AML-193 (cell line): ENCODE results near the gene ITGAD.

ENCODE experiments used
- DNase-seq, 2 experiments: peaks; one replicate each; lab custom pipeline; 2025; lab: John Stamatoyannopoulos, UW

Gene ITGAD

DNA sequence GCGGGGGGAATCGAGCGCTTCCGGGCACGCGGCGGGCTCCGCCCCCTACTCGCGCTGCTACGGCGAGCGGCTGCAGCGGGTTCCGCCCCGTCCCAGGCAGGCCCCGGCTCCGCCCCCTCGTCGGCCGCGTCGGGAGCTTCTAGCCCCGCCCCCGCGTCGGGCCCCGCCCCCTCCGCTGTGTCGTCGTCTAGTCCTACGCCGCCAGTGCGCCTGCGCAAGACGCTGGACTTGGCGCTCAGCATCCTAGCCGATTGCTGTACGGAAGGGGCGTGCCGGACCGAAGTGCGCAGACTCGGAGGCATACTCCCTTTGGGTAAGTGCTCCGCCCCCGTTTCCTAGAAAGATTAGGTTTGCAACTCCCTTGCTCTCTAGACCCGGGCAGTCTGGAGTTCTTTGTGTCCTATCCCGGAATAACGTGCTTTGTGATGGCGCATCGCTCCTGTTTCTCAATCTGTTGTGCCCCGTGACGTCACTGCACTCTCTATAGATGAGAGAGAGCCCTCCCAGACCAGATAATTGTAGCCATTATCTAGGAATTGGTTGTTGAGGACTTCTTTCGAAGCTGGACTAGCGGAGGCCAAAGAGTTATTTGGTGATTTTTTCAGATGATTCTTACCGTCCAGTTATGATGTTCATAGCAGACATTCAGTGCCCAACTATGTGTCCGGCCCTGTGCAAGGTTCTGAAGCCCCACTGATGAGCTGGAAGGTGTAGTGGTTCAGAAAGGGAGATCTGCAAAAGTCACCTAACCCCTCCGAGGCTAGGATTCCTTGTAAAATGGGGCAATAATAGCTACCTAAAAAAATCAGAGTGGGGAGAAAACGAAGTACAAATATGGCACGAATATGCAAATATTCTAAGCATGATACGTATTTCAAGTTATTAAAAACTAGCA is 66.8 kb downstream of the ITGAD start:
- peak; percentile 98 to 99 for DNase-seq

DNA sequence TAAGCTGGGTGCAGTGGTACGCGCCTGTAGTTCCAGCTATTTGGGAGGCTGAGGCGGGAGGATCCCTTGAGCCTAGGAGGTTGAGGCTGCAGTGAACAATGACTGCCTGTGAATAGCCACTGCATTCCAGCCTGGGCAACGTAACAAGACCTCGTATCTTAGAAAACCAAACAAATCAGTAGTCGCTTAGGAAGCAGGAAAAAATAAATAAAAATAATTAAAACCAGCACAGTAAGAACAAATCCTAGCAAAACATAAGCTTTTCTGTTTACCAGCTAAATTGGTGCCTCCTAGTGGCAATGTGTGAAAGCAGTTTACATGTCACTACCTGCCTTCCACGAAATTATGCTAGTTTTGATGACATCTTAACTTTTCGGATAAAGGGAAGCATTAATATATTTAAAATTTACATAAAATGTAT is 67.5 kb downstream of the ITGAD start:
- peak; percentile 55 to 60 for DNase-seq

DNA sequence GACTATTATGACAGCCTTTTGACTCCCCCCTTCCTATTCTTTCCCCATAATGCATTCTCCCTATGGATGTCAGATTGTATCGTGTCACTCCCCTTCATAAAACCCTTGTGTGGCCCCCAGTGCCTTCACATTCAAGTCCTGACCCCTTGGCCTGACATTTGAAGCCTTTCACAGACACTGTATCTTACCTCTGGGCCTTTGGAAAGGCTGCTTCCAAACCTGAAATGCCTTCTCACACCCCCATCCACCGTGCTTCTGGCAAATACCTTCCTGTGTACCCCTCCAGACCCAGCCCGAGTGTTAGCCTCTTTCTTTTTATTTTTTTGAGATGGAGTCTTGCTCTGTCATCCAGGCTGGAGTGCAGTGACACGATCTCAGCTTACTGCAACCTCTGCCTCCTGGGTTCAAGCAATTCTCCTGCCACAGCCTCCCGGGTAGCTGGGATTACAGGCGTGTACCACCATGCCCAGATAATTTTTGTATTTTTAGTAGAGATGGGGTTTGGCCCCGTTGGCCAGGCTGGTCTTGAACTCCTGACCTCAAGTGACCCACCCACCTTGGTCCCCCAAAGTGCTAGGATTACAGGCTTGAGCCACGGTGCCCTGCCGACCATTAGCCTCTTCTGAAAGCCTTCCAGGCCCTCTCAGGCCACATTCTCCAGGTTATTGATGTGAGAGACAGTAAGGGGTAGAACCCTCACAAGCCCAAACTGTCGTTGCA is 68.2 kb downstream of the ITGAD start:
- no peak for DNase-seq

DNA sequence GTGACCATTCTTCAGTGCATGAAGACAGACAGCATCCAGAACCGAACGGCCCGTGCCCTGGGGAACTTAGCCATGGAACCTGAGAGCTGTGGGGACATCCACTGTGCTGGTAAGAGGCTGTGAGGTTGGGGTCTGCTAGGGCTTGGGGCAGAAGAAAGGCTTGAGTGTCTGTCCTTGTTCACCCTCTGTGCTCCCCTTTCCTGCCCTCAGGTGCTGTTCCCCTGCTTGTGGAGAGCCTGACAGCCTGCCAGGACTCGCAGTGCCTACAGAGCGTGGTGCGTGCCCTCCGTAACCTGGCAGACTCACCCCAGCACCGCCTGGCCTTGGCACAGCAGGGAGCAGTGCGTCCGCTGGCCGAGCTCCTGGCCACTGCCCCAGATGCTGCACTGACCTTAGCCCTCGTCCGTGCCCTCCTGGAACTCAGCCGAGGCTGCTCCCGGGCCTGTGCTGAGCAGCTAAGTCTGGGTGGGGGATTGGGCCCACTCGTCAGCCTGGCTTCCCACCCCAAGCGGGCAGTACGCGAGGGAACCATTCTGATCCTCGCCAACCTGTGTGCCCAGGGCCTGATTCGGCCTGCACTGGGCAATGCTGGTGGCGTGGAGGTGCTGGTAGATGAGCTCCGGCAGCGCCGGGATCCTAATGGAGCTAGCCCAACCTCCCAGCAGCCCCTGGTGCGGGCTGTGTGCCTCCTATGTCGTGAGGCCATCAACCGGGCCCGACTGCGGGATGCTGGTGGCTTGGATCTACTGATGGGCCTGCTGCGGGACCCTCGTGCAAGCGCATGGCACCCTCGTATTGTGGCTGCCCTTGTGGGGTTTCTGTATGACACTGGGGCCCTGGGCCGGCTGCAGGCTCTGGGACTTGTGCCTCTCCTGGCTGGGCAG is 69.0 kb downstream of the ITGAD start:
- DNase-seq, result no peak

DNA sequence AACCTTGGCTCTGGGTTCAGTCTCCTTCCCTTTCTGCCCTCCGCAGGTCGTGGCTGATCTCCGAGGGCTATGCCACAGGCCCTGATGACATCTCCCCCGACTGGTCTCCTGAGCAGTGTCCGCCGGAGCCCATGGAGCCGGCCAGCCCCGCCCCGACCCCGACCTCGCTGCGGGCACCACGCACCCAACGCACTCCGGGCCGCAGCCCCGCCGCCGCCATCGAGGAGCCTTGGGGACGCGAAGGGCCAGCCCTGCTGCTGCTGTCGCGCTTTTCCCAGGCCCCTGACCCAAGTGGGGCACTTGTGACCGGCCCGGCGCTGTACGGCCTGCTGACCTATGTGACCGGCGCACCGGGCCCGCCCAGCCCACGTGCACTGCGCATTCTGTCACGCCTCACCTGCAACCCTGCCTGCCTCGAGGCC is 71.2 kb downstream of the ITGAD start:
- DNase-seq, result no peak

DNA sequence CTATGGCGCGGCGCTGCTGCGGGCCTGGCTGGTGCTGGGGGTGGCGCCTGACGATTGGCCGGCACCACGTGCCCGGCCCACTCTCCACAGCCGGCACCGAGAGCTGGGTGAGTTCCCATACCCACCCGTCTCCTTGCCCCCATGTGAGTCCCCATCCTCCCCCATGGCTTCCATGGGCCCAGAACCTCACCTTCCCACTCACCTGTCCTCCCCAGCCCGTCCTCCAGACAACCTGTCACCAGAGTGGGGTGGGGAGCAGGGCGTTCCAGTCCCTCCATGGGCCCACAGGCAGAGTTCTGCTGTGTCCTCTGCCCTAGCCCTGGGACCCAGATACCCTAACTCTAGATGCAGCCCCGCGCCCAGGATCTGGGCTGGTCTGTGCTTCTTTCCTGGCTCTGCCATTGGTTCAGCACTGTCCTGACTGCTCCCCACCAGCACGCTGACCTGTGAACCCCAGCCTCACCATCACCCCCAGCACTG is 71.7 kb downstream of the ITGAD start:
- DNase-seq, result no peak

DNA sequence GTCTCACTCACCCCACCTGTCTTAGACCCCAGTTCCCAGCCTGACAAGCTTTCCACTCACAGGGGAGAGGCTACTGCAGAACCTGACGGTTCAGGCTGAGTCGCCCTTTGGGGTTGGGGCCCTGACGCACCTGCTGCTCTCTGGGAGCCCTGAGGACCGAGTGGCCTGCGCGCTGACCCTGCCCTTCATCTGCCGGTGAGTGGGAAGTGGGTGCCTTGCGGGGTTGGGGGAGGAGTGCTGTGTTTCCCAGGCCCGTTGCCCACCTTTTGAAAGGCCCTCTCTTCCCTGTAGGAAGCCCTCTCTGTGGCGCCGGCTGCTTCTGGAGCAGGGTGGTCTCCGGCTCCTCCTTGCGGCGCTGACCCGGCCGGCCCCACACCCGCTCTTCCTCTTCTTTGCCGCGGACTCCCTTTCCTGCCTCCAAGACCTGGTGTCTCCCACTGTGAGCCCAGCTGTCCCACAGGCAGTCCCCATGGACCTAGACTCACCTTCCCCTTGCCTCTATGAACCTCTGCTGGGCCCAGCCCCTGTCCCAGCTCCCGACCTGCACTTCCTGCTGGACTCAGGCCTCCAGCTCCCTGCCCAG is 72.7 kb downstream of the ITGAD start:
- DNase-seq, result no peak

DNA sequence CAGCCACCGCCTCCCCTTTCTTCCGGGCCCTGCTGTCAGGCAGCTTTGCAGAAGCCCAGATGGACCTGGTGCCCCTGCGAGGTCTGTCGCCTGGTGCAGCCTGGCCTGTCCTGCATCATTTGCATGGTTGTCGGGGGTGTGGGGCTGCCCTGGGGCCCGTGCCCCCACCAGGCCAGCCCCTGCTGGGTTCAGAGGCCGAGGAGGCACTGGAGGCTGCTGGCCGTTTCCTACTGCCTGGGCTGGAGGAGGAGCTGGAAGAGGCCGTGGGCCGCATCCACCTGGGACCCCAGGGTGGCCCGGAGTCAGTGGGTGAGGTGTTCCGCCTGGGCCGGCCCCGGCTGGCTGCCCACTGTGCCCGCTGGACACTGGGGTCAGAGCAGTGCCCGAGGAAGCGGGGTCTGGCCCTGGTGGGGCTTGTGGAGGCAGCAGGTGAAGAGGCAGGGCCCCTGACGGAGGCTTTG is 73.3 kb downstream of the ITGAD start:
- no peak for DNase-seq

DNA sequence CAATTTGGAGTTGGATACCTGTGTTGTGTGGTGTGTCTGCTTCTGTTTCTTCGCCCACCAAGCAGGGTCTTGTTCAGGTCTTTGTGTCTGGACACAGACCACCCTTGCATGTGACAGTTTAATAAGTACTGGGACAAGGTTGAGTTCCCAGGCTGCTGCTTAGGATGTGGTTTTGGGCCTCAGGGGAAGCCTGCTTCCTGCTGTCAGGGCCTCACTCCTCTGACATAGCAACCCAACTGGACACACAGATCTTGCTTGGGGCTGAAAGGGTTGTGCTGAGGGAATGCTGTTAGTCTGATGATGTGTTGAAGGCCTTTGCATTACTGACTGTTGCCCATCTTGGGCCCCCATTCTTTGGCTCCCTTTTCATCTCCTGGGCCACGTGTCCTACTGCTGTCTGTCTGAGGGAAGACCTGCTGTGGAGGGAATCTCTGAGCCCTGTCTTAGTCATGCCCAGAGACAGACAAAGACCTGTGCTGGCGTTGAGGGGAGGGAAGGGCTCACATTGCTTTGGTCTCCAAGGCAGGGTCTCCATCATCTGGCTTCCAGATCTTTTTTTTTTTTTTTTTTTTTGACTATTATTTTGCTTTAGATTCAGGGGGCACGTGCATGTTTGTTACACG is 74.1 kb downstream of the ITGAD start:
- DNase-seq, result peak; percentile 48 to 55

DNA sequence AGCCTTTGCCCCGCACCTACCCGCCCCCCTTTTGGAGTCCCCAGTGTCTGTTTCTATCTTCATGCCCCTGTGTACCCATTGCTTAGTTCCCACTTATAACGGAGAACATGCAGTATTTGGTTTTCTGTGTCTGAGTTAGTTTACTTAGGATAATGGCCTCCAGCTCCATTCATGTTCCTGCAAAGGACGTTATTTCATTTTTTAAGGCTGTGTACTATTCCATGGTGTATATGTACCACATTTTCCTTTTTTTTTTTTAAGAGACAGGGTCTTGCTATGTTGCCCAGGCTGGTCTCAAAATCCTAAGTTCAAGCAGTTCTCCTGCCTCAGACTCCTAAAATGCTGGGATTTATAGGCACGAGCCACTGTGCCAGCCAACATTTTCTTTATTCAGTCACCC is 74.7 kb downstream of the ITGAD start:
- no peak for DNase-seq

DNA sequence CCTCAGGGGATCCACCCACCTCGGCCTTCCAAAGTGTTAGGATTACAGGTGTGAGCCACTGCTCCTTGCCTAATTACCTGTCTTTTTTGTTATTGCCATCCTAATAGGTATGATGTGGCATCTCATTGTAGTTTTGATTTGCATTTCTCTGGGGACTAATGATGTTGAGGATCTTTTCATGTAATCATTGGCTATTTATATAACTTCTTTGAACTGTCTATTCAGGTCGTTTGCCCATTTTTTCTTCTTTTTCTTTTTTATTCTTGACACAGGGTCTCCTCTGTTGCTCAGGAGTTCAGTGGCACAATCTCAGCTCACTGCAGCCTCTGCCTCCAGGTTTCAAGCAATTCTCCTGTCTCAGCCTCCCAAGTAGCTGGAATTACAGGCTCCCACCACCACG is 77.5 kb downstream of the ITGAD start:
- DNase-seq, result no peak

DNA sequence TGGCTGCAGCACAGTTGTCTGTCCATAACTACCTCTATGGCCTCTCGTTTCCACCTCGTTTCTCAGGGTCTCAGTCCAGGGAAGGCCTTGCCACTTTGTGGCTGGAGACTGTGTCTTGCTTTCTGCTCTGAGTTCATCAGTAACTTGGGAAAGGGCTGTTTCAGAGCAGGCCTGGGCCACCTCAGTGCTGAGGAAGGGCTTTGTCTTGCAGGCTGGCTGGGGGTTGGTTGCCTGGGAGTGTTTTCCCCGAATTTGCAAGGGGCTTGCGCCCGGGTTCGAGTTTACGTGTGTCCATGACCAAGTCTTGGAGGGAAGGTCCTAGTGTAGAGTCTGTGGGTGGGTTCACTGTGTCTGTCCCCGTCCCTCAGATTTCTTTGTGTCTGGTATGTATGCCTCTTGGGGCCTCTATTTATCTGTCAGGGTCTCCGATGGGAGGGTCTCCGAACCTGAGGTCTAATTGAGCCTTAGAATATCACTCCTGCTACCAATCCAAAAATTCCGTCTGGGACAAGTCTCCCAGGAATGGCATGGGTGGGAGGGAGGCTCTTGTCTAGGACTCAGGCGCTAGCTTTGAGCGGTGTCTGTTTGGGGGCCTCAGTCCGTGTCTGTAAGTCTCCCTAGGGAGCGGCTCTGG is 78.2 kb downstream of the ITGAD start:
- DNase-seq, result no peak

DNA sequence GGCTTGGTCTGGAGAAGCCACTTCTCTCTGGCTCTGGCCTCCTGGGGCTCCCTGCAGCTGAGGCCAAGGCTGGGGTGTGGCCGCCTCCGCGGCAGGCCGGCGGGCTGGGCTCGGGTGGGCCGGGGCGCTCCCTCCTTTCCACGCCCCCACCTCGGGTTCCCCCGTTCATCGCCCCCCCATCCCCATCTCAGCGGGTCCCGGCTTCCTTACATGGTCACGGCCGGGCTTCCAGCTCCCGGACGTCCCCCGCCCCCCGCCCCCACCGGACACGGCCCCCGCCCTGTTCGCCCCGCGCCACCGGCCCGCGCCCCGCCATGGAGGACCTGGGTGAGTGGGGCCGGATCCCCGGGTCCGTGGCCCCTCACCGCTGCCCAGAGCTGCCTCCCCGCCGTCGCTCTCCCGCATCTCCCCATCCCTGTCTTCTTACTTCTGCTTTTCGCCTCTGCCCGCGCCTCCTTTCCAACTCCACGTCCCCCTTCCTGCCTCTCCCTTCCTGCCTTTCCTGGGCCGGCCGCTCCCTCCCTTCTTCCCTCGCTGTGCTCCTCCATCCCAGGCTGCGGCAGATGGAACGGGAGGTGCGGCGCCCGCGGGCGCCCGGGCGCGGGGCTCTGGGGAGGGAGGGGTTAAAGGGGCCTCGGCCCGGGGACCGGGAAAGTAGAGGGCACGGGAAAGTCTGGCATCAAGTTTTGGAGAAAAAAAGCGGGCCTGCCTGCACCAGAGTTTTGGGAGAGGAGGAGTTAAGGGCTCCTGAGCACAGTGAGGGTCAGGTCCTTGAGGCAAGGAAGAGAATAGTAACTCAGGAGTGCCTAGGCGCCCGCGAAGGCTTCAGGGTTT is 79.0 kb downstream of the ITGAD start, which contains the start of gene TGFB1I1:
Gene TGFB1I1, plus strand, starts transcription at position 278 of the 834 bp plus-strand sequence. Its CDS starts 37 bp downstream, at position 315.
- no peak for DNase-seq

DNA sequence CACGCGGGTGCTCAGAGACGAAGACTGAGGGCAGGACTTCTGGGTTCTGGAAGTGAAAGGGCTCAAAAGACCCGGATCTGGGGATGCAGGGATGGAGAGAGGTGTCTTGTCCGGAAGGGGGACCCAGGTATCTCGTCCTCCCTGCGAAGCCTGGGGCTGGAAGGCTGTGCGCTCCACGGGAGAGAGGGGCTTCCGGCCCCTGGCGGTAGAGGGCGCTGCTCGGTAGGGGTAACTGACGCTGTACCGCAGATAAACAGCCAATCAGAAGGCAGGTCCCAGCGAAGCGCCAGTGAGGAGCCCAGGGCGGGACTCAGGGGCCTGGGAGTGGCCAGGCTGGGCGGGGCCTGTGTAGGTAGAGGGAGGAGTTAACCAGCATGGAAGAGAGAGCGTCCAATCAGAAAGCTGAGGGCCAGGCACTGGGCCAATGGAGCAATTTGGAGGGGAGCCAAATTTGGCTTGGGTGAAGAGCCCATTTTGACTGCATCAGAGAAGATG is 79.6 kb downstream of the ITGAD start:
- DNase-seq, result no peak

DNA sequence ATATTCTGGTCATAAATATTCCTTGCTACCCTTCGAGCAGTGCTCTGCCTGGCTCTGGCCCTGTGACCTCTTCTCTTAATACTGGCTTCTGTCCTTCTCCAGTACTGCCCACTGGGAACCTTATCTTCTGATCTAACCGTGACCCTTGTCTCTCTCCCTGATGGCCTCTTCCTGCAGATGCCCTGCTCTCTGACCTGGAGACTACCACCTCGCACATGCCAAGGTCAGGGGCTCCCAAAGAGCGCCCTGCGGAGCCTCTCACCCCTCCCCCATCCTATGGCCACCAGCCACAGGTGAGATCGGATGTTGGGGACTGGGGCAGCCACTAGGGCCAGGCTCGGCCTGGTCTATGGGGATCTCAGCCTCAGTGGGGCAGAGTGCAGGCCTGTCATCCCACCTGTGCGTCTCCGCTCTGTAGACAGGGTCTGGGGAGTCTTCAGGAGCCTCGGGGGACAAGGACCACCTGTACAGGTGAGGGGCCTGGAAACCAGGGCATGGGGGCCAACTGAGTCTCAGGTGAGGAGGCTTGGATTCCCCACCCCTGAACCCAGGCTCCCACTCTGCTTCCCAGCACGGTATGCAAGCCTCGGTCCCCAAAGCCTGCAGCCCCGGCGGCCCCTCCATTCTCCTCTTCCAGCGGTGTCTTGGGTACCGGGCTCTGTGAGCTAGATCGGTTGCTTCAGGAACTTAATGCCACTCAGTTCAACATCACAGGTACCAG is 80.3 kb downstream of the ITGAD start:
- no peak for DNase-seq

DNA sequence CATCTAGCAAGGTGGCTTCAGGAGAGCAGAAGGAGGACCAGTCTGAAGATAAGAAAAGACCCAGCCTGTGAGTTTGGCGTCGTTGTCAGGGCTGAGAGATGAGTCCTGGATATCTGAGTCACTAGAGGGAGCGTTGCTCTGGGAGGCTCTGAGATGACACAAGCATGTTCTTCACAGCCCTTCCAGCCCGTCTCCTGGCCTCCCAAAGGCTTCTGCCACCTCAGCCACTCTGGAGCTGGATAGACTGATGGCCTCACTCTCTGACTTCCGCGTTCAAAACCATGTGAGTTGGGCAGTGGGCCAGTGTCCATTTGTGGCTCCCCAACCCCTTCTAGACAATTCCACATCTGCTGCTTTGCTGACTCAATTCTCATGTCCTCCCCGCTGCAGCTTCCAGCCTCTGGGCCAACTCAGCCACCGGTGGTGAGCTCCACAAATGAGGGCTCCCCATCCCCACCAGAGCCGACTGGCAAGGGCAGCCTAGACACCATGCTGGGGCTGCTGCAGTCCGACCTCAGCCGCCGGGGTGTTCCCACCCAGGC is 81.1 kb downstream of the ITGAD start:
- DNase-seq, result no peak

DNA sequence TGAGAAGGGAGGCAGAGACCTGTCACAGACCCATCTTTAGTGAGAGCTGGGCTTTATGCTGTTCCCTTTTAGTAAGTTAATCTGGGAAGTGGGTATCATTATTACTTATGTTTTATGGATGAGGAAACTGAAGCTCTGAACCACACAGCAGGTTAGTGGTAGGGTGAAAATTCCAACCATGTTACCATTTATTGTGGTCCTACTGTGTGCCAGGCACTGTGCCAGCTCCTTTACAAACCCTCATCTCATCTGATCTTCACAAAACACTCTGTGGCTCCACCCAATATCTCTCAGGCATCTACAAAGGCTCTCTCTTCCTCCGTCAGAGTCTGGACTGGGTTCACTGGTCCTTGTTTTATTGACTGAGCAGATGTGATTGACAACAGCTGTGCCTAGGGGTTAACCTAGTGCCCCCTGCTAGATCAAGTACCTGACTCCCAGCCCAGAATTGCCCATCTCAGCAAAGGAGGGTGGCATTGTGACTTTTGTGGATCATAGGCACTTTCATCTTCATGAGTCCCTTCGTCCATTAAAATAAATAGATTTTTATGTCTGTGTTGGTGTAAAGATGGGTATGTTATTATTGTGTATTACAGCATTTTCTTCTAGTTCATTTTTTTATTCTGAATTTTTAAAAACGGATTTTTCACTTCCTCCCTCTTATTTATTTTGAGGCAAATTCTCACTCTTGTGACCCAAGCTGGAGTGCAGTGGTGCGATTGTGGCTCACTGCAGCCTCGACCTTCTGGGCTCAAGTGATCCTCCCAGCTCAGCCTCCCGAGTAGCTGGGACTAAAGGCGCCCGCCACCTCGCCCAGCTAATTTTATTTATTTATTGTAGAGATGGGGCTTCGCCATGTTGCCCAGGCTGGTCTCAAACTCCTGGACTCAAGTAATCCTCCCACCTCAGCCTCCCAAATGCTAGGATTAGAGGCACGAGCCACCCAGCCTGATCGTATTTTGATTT is 81.9 kb downstream of the ITGAD start:
- no peak for DNase-seq
